ENCODE data around the gene KRTAP12-3. TPM values are rescaled to one million over a fixed set of nuclear protein-coding genes. Genes with fewer than 3 reads are reported as not detected.

Gene KRTAP12-3
- not detected in 2 replicates for total RNA-seq

GRCh38 chr21:44657635-44658540 lies at the start of gene KRTAP12-3:
TSS of gene KRTAP12-3 (plus strand) at chr21:44657932. CDS start at chr21:44657980, 48 bp downstream.

GRCh38 chr21:44612029-44612486 lies 45.7 kb upstream of the KRTAP12-3 start, which contains the start of gene KRTAP10-8:
TSS of gene KRTAP10-8 (plus strand) at chr21:44612079. CDS start at chr21:44612101, 22 bp downstream.

GRCh38 chr21:44626673-44627143 lies 31.0 kb upstream of the KRTAP12-3 start, which contains the start of gene KRTAP10-9:
TSS of gene KRTAP10-9 (plus strand) at chr21:44627093. CDS start at chr21:44627172, 79 bp downstream.

GRCh38 chr21:44637018-44637850 lies 20.5 kb upstream of the KRTAP12-3 start, which contains the start of gene KRTAP10-10:
TSS of gene KRTAP10-10 (plus strand) at chr21:44637356. CDS start at chr21:44637418, 62 bp downstream.

GRCh38 chr21:44646366-44647221 lies 11.1 kb upstream of the KRTAP12-3 start, which contains the start of gene KRTAP10-11:
TSS of gene KRTAP10-11 (plus strand) at chr21:44646414. CDS start at chr21:44646459, 45 bp downstream.

GRCh38 chr21:44654576-44655175 lies 3.1 kb upstream of the KRTAP12-3 start, which contains the start of gene KRTAP12-4:
TSS of gene KRTAP12-4 (minus strand) at chr21:44654659. CDS start at chr21:44654614, 45 bp downstream.

GRCh38 chr21:44666401-44667320 lies 8.9 kb downstream of the KRTAP12-3 start, which contains the start of gene KRTAP12-2:
TSS of gene KRTAP12-2 (minus strand) at chr21:44666927. CDS start at chr21:44666886, 41 bp downstream.

GRCh38 chr21:44681861-44682579 lies 24.3 kb downstream of the KRTAP12-3 start, which contains the start of gene KRTAP12-1:
TSS of gene KRTAP12-1 (minus strand) at chr21:44682163. CDS start at chr21:44682123, 40 bp downstream.

GRCh38 chr21:44697172-44697810 lies 39.6 kb downstream of the KRTAP12-3 start, which contains the start of gene KRTAP10-12:
TSS of gene KRTAP10-12 (plus strand) at chr21:44697172. CDS start at chr21:44697202, 30 bp downstream.

Small RNAs within 50 kb of the gene (small RNA-seq; reads per million reads assigned to genes)
- not detected for gene KRTAP12-6P

Other genes with a start within 250 kb of the KRTAP12-3 start
- gene LRRC3, start 202.4 kb upstream of the KRTAP12-3 start, total RNA-seq: 2.3 and 3.2 TPM in 2 replicates
- gene KRTAP10-1, start 117.7 kb upstream of the KRTAP12-3 start, total RNA-seq: not detected in 2 replicates
- not detected in 2 replicates for gene KRTAP10-2, start 106.4 kb upstream of the KRTAP12-3 start, total RNA-seq
- not detected in 2 replicates for gene KRTAP10-3, start 99.1 kb upstream of the KRTAP12-3 start, total RNA-seq
- gene KRTAP10-4, start 84.2 kb upstream of the KRTAP12-3 start, total RNA-seq: not detected in 2 replicates
- gene KRTAP10-5, start 77.3 kb upstream of the KRTAP12-3 start, total RNA-seq: not detected in 2 replicates
- gene KRTAP10-6, start 65.4 kb upstream of the KRTAP12-3 start, total RNA-seq: not detected in 2 replicates
- gene KRTAP10-7, start 57.3 kb upstream of the KRTAP12-3 start, total RNA-seq: not detected in 2 replicates
- gene KRTAP10-8, start 45.9 kb upstream of the KRTAP12-3 start, total RNA-seq: not detected in 2 replicates
- not detected in 2 replicates for gene KRTAP10-9, start 30.8 kb upstream of the KRTAP12-3 start, total RNA-seq
- gene KRTAP10-10, start 20.6 kb upstream of the KRTAP12-3 start, total RNA-seq: not detected in 2 replicates
- gene KRTAP10-11, start 11.5 kb upstream of the KRTAP12-3 start, total RNA-seq: not detected in 2 replicates
- gene KRTAP12-4, start 3.3 kb upstream of the KRTAP12-3 start, total RNA-seq: not detected in 2 replicates
- gene KRTAP12-2, start 9.0 kb downstream of the KRTAP12-3 start, total RNA-seq: not detected in 2 replicates
- gene KRTAP12-1, start 24.2 kb downstream of the KRTAP12-3 start, total RNA-seq: not detected in 2 replicates
- gene KRTAP10-12, start 39.2 kb downstream of the KRTAP12-3 start, total RNA-seq: not detected in 2 replicates
- gene TSPEAR, start 53.6 kb downstream of the KRTAP12-3 start, total RNA-seq: not detected in 2 replicates
- gene UBE2G2, start 143.9 kb downstream of the KRTAP12-3 start, total RNA-seq: 105 and 121 TPM in 2 replicates
- gene SUMO3, start 160.1 kb downstream of the KRTAP12-3 start, total RNA-seq: 96.0 and 96.6 TPM in 2 replicates
- 382 and 467 TPM in 2 replicates for gene PTTG1IP, start 215.8 kb downstream of the KRTAP12-3 start, total RNA-seq